Loucy (cell line): Measurements from ENCODE around the gene DCXR.

Source experiments
- H2AFZ ChIP-seq: fragments of 200-600 bp; sonication (generic); 2 replicates; pipeline ENCODE4 v1.6.0; 2016; ENCODE audit warnings: antibody characterized with exemption, mild to moderate bottlenecking, low read length, moderate library complexity
- H3F3A ChIP-seq: fragments of 200-600 bp; 2 replicates; pipeline ENCODE4 v1.6.0; 2016; ENCODE audit warnings: antibody characterized with exemption, low read depth, mild to moderate bottlenecking
- H3K27me3 ChIP-seq: fragments of 200-600 bp; sonication (generic); 2 replicates; pipeline ENCODE4 v1.6.1; 2014; ENCODE audit warnings: low read length, mild to moderate bottlenecking; ENCODE audit not compliant: insufficient read depth, poor library complexity, severe bottlenecking
- H3K36me3 ChIP-seq: fragments of 200-600 bp; sonication (generic); 2 replicates; pipeline ENCODE4 v1.6.1; 2016; ENCODE audit warnings: low read length; ENCODE audit not compliant: insufficient read depth
- H3K4me1 ChIP-seq: fragments of 200-600 bp; sonication (generic); 2 replicates; pipeline ENCODE4 v1.5.1; 2014; ENCODE audit warnings: low read length, mild to moderate bottlenecking; ENCODE audit not compliant: insufficient read depth, poor library complexity, severe bottlenecking
- H3K4me2 ChIP-seq: fragments of 200-600 bp; sonication (generic); 2 replicates; pipeline ENCODE4 v1.6.0; 2014; ENCODE audit warnings: antibody characterized with exemption, low read length, low read depth, mild to moderate bottlenecking; ENCODE audit not compliant: poor library complexity, severe bottlenecking
- H3K4me3 ChIP-seq: fragments of 200-600 bp; sonication (generic); 2 replicates; pipeline ENCODE4 v1.5.1; 2014; ENCODE audit warnings: low read length, mild to moderate bottlenecking, mixed read lengths; ENCODE audit not compliant: poor library complexity, severe bottlenecking
- H3K79me2 ChIP-seq: fragments of 200-600 bp; sonication (generic); 2 replicates; pipeline ENCODE4 v1.6.1; 2014; ENCODE audit warnings: low read length; ENCODE audit not compliant: insufficient read depth
- H3K9ac ChIP-seq: fragments of 200-600 bp; sonication (generic); 2 replicates; pipeline ENCODE4 v1.6.0; 2014; ENCODE audit warnings: mild to moderate bottlenecking, low read depth, low read length, moderate library complexity; ENCODE audit not compliant: poor library complexity, severe bottlenecking
- H3K9me2 ChIP-seq: fragments of 200-600 bp; sonication (generic); replicated peaks from 2 replicates; pipeline ENCODE4 v1.6.1; 2016; ENCODE audit warnings: low read depth, low read length, mixed read lengths
- H3K9me3 ChIP-seq: fragments of 200-600 bp; sonication (generic); 2 replicates; pipeline ENCODE4 v1.6.1; 2014; ENCODE audit warnings: mild to moderate bottlenecking, antibody characterized with exemption, low read length, low read depth; ENCODE audit not compliant: insufficient read depth
- H4K20me1 ChIP-seq: fragments of 200-600 bp; sonication (generic); 2 replicates; pipeline ENCODE4 v1.6.0; 2014; ENCODE audit warnings: antibody characterized with exemption, low read length, mild to moderate bottlenecking; ENCODE audit not compliant: insufficient read depth, poor library complexity, severe bottlenecking
- CTCF ChIP-seq: fragments of 200-600 bp; sonication (generic); conservative IDR thresholded peaks from 2 replicates; pipeline ENCODE4 v1.5.1; 2014; ENCODE audit warnings: mild to moderate bottlenecking, antibody characterized with exemption, low read length
- EZH2phosphoT487 ChIP-seq: fragments of 200-600 bp; IDR thresholded peaks from 2 replicates; pipeline ENCODE4 v1.6.1; 2018; ENCODE audit warnings: antibody characterized with exemption, mild to moderate bottlenecking, moderate library complexity, borderline replicate concordance

Gene DCXR

DNA sequence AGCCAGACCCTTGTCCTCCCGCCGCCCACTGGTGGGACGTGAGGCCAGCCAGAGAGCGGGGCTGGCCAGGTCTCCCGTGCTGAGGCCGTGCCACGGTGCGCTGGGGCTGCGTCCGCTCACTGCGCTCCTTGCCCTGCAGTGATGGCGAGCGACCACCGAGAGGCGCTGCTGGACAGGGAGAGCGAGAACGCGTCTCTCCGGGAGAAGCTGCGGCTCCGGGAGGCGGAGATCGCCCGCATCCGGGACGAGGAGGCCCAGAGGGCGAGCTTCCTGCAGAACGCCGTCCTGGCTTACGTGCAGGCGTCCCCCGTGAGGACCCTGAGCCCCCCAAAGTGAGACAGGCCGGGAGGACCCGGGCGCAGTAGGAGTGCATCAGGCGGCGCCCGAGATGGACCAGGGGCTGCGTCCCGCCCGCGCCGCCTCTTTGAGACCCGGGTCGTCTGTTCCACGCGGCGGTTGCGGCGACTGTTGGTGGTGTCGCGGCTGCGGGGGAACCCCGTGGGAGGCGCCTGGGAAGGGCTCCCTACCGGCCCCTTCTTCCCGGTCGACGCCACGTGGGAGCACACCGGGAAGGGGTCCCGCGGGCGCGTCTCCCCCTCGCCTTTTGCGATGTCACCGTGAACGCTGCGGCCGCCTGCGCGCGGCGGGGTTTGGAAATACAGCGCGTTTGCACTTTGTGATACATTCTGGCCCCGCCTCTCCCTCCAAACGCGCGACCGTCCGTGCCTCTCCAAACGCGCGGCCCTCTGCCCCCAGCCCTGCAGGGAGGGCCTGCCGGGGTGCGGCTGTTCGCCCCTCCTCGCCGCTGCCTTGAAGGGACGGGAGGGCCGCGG, 6.8 kb downstream of the DCXR start:
- Histone ChIP-seq H3K9ac (peak overlapping the region; percentile 72), H3K36me3 (no peaks in the 10 kb centered on the region), H3K4me2 (peak overlapping the region; percentile 65)

DNA sequence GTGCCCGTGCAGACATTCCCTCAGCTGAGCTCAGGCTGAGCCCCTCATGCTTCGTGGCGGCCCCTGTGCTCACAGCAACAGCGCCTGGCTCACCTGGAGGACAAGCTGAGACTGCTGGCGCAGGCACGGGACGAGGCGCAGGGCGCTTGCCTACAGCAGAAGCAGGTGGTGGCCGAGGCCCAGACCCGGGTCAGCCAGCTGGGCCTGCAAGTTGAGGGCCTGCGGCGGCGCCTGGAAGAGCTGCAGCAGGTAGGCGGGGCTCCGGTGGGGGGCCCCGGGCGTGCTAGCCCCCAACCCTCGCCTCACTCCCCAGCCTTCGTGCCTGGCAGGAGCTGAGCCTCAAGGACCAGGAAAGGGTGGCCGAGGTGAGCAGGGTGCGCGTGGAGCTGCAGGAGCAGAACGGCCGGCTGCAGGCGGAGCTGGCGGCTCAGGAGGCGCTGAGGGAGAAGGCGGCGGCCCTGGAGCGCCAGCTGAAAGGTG, 7.5 kb downstream of the DCXR start:
- no peak overlapping the region for H3K9ac ChIP-seq
- no peaks in the 10 kb centered on the region for H3K79me2 ChIP-seq
- H3K4me2 ChIP-seq = peak overlapping the region; percentile 65

More for the DNA sequence above, 6.8 kb downstream of the DCXR start:
- H3K4me3 ChIP-seq = peak overlapping the region; percentile 76
- no peaks in the 10 kb centered on the region for H3K9me2 ChIP-seq
- no peaks in the 10 kb centered on the region for H3K27me3 ChIP-seq
- peak overlapping the region; percentile 85 for H2AFZ ChIP-seq
- TF ChIP-seq CTCF (peak; percentile 68), EZH2phosphoT487 (no peak)
- no peaks in the 10 kb centered on the region for H3K79me2 ChIP-seq
- H3K4me1 ChIP-seq = peaks cover 15% of the 10 kb centered on the region
- no peaks in the 10 kb centered on the region for H3F3A ChIP-seq
- H3K9me3 ChIP-seq = no peaks in the 10 kb centered on the region
- H4K20me1 ChIP-seq = no peaks in the 10 kb centered on the region

DNA sequence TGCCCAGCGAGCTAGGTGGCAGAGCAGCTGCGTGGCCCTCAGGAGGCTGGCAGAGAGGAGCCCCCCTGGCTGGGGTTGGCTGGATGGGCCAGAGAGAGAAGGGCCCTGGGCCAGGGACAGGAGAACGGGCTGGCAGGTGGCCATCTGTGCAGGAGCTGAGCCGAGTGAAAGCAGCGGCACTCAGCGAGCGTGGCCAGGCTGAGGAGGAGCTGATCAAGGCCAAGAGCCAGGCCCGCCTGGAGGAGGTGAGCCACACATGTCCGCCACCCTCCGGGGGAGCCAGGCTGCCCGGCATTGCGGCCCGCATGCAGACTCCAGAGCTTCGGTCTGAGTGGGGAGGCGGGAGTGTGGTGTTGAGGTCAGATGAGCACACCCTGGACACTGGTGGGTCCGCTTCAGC, 8.1 kb downstream of the DCXR start:
- Histone ChIP-seq H3K4me1 (peaks cover 17% of the 10 kb centered on the region), H3K36me3 (no peaks in the 10 kb centered on the region), H3F3A (no peaks in the 10 kb centered on the region), H2AFZ (no peak overlapping the region), H3K4me3 (no peak overlapping the region), H3K4me2 (no peak overlapping the region), H3K79me2 (peaks cover 4% of the 10 kb centered on the region; the same call in 1 of the 2 replicates), H3K27me3 (no peaks in the 10 kb centered on the region), H3K9me2 (no peaks in the 10 kb centered on the region), H3K9ac (no peak overlapping the region), H4K20me1 (no peaks in the 10 kb centered on the region), H3K9me3 (no peaks in the 10 kb centered on the region)
- TF ChIP-seq CTCF = no peak
- TF ChIP-seq EZH2phosphoT487 = no peak

More for the DNA sequence above, 7.5 kb downstream of the DCXR start:
- Histone ChIP-seq H3K4me3 (peak overlapping the region; percentile 76), H3F3A (no peaks in the 10 kb centered on the region), H4K20me1 (no peaks in the 10 kb centered on the region), H3K27me3 (no peaks in the 10 kb centered on the region), H3K4me1 (peaks cover 15% of the 10 kb centered on the region), H2AFZ (no peak overlapping the region), H3K9me2 (no peaks in the 10 kb centered on the region), H3K36me3 (no peaks in the 10 kb centered on the region), H3K9me3 (no peaks in the 10 kb centered on the region)
- TF ChIP-seq CTCF (no peak), EZH2phosphoT487 (no peak)
